PC-3 (cell line): ENCODE results near the gene COA5. TPM values are rescaled to one million over a fixed set of nuclear protein-coding genes. Genes with fewer than 3 reads are reported as not detected.

ENCODE experiments used
- ATAC-seq: fragments of 200-7000 bp; cut with Tn5 transposase; 2 replicates; pipeline ENCODE4 v1.9.1; 2020; ENCODE audit warnings: mild to moderate bottlenecking, moderate library complexity
- BruUV-seq: library from RNA; stranded (reverse); fragments of 400-500 nt; replicated peaks from 2 replicates; lab custom pipeline; 2021; lab: Mats Ljungman, UMichigan
- CTCF ChIA-PET: fragments of 300-600 bp; sonication (Branson Sonifier 250); formaldehyde crosslinking; loops from one replicate; lab custom pipeline; 2022; ENCODE audit warnings: antibody characterized with exemption; lab: Charles Lee
- POLR2A ChIA-PET: fragments of 300-600 bp; sonication (Branson Sonifier 250); formaldehyde crosslinking; loops from one replicate; lab custom pipeline; 2022; ENCODE audit warnings: antibody characterized with exemption; ENCODE audit not compliant: unreplicated experiment; lab: Charles Lee
- DNase-seq: peaks from one replicate; pipeline ENCODE4 v3.0.0-alpha.2; 2015
- H2AFZ ChIP-seq: fragments of 300-600 bp; sonication (generic); 2 replicates; pipeline ENCODE4 v1.6.0; 2016; ENCODE audit warnings: antibody characterized with exemption, low read length
- H3F3A ChIP-seq: fragments of 300-600 bp; sonication (generic); one replicate; pipeline ENCODE4 v1.6.0; 2017; ENCODE audit warnings: antibody characterized with exemption, low read length, control low read depth, mild to moderate bottlenecking; ENCODE audit not compliant: unreplicated experiment
- H3K27ac ChIP-seq: fragments of 300-600 bp; sonication (generic); 2 replicates; pipeline ENCODE4 v1.5.1; 2016; ENCODE audit warnings: mild to moderate bottlenecking, low read length
- H3K27me3 ChIP-seq: fragments of 300-600 bp; sonication (generic); 2 replicates; pipeline ENCODE4 v1.6.1; 2016; ENCODE audit warnings: low read length, mixed read lengths
- H3K36me3 ChIP-seq: fragments of 300-600 bp; sonication (generic); 2 replicates; pipeline ENCODE4 v1.6.1; 2016; ENCODE audit warnings: low read depth, mixed run types, low read length, mixed read lengths
- H3K4me1 ChIP-seq: fragments of 300-600 bp; sonication (generic); 2 replicates; pipeline ENCODE4 v1.5.1; 2016; ENCODE audit warnings: low read length; ENCODE audit not compliant: insufficient read depth
- H3K4me2 ChIP-seq: fragments of 300-600 bp; sonication (generic); 2 replicates; pipeline ENCODE4 v1.6.0; 2016; ENCODE audit warnings: low read length
- H3K4me3 ChIP-seq: fragments of 300-600 bp; sonication (generic); 2 replicates; pipeline ENCODE4 v1.5.1; 2016; ENCODE audit warnings: mild to moderate bottlenecking, low read length, mixed read lengths
- H3K79me2 ChIP-seq: fragments of 300-600 bp; sonication (generic); 2 replicates; pipeline ENCODE4 v1.6.1; 2017; ENCODE audit warnings: low read length, mixed read lengths
- H3K9ac ChIP-seq: fragments of 300-600 bp; sonication (generic); 2 replicates; pipeline ENCODE4 v1.6.0; 2016; ENCODE audit warnings: mild to moderate bottlenecking, low read length
- H3K9me2 ChIP-seq: fragments of 300-600 bp; sonication (generic); replicated peaks from 2 replicates; pipeline ENCODE4 v1.6.1; 2016; ENCODE audit warnings: mixed run types, low read length, mixed read lengths
- H3K9me3 ChIP-seq: fragments of 300-600 bp; sonication (generic); 2 replicates; pipeline ENCODE4 v1.6.1; 2016; ENCODE audit warnings: low read length, mixed read lengths
- H4K20me1 ChIP-seq: fragments of 300-600 bp; sonication (generic); 2 replicates; pipeline ENCODE4 v1.6.1; 2016; ENCODE audit warnings: low read length, mixed read lengths
- CTCF ChIP-seq: fragments of 300-600 bp; sonication (generic); conservative IDR thresholded peaks from 2 replicates; pipeline ENCODE4 v1.5.1; 2017; ENCODE audit warnings: antibody characterized with exemption, low read depth, mild to moderate bottlenecking, low read length
- EZH2 ChIP-seq: fragments of 300-600 bp; sonication (generic); IDR thresholded peaks from one replicate; pipeline ENCODE4 v1.6.1; 2017; ENCODE audit warnings: antibody characterized with exemption, mild to moderate bottlenecking, low read length; ENCODE audit not compliant: unreplicated experiment
- EZH2phosphoT487 ChIP-seq: fragments of 300-600 bp; sonication (generic); IDR thresholded peaks from 2 replicates; pipeline ENCODE4 v1.6.1; 2018; ENCODE audit warnings: mild to moderate bottlenecking, antibody characterized with exemption, low read length, borderline replicate concordance
- intact Hi-C: fragments of 100-400 bp; cut with micrococcal nuclease; formaldehyde crosslinking; loops from 2 replicates; pipeline ENCODE4 v1.9.0; 2023
- total RNA-seq: library from RNA; depleted of rRNA; stranded (reverse); fragments of >200 nt; gene quantifications from 2 replicates; pipeline ENCODE4 v1.2.3, GENCODE V29; 2014

Gene COA5
- total RNA-seq, 1 experiment from 2014 or later = 37.2 TPM

- no peak for ATAC-seq
These were observed 46.6 kb upstream of the COA5 start for GRCh38 chr2:98654699-98655495.

GRCh38 chr2:98650998-98651397, 42.7 kb upstream of the COA5 start:
- H3K4me1 ChIP-seq = no peaks in the 10 kb centered on the region
- no peaks in the 10 kb centered on the region for H3K27me3 ChIP-seq
- H3K36me3 ChIP-seq = no peaks in the 10 kb centered on the region
- H3K9me2 ChIP-seq = no peaks in the 10 kb centered on the region
- no peak overlapping the region for H2AFZ ChIP-seq
- ChIA-PET CTCF (no interaction called here), POLR2A (no interaction called here)
- H3K4me2 ChIP-seq = no peak overlapping the region
- H3K27ac ChIP-seq = no peak overlapping the region
- no peak overlapping the region for H3K4me3 ChIP-seq
- no TSS peak for BruUV-seq
- no peaks in the 10 kb centered on the region for H3K79me2 ChIP-seq
- ATAC-seq (no peak), DNase-seq (no peak)
- TF ChIP-seq CTCF (no peak), EZH2 (no peak), EZH2phosphoT487 (no peak)
- H3K9ac ChIP-seq = no peak overlapping the region
- H3K9me3 ChIP-seq = no peaks in the 10 kb centered on the region
- intact Hi-C loops = loop anchor here (5.0 kb wide), 1 partner anchor 46 kb away; no protein-coding TSS in a partner anchor
- H3F3A ChIP-seq = no peaks in the 10 kb centered on the region
- no peaks in the 10 kb centered on the region for H4K20me1 ChIP-seq

More at GRCh38 chr2:98654699-98655495, 46.6 kb upstream of the COA5 start:
- no peaks in the 10 kb centered on the region for H3K9me2 ChIP-seq
- H3K27me3 ChIP-seq = no peaks in the 10 kb centered on the region
- no TSS peak for BruUV-seq
- CTCF ChIA-PET = no interaction called here
- no peak overlapping the region for H3K4me3 ChIP-seq
- intact Hi-C loops = loop anchor here (5.0 kb wide), 1 partner anchor 42 kb away; no protein-coding TSS in a partner anchor
- H4K20me1 ChIP-seq = no peaks in the 10 kb centered on the region
- TF ChIP-seq EZH2 (no peak), CTCF (no peak), EZH2phosphoT487 (no peak)
- no peak overlapping the region for H3K9ac ChIP-seq
- H2AFZ ChIP-seq = no peak overlapping the region
- POLR2A ChIA-PET = no interaction called here
- H3K79me2 ChIP-seq = no peaks in the 10 kb centered on the region
- no peaks in the 10 kb centered on the region for H3K4me1 ChIP-seq
- no peak overlapping the region for H3K27ac ChIP-seq
- H3F3A ChIP-seq = no peaks in the 10 kb centered on the region
- H3K4me2 ChIP-seq = no peak overlapping the region
- H3K36me3 ChIP-seq = no peaks in the 10 kb centered on the region
- H3K9me3 ChIP-seq = no peaks in the 10 kb centered on the region
- DNase-seq = no peak

GRCh38 chr2:98649992-98650375, 41.7 kb upstream of the COA5 start:
- Histone ChIP-seq H4K20me1 (no peaks in the 10 kb centered on the region), H2AFZ (no peak overlapping the region), H3K9me3 (no peaks in the 10 kb centered on the region), H3K4me2 (no peak overlapping the region), H3K4me3 (no peak overlapping the region), H3F3A (no peaks in the 10 kb centered on the region), H3K9me2 (no peaks in the 10 kb centered on the region), H3K36me3 (no peaks in the 10 kb centered on the region), H3K27me3 (no peaks in the 10 kb centered on the region), H3K9ac (no peak overlapping the region), H3K27ac (no peak overlapping the region), H3K4me1 (no peaks in the 10 kb centered on the region), H3K79me2 (no peaks in the 10 kb centered on the region)
- intact Hi-C loops = loop anchor here (1.0 to 10.0 kb wide), 5 partner anchors 47 to 416 kb away; no protein-coding TSS in a partner anchor
- CTCF ChIA-PET = interaction anchor here (1.0 to 1.1 kb wide), 4 partner anchors 108 to 416 kb away, joined by 3 to 18 read pairs (median 7); no protein-coding TSS in a partner anchor
- TF ChIP-seq CTCF = no peak
- TF ChIP-seq EZH2 = no peak
- no peak for TF ChIP-seq EZH2phosphoT487
- no peak for DNase-seq
- BruUV-seq = no TSS peak
- ATAC-seq = no peak
- POLR2A ChIA-PET = no interaction called here
